HEK293 (cell line): Measurements from ENCODE around the gene PCNX3.

Experiments used
- CTCF ChIA-PET: fragments of 350-600 bp; formaldehyde crosslinking; extraction: SDS; loops from one replicate; lab custom pipeline; 2021; ENCODE audit warnings: antibody characterized with exemption; lab: Yijun Ruan, JAX
- POLR2A ChIA-PET: fragments of 300-600 bp; formaldehyde crosslinking; extraction: SDS; loops from one replicate; lab custom pipeline; 2020; ENCODE audit warnings: antibody characterized with exemption, inconsistent platforms; lab: Yijun Ruan, JAX
- H3K27ac ChIP-seq: fragments of 200-500 bp; sonication (Bioruptor generic); 2 replicates; pipeline ENCODE4 v1.5.1; 2014; ENCODE audit warnings: low read depth, low read length, control low read depth, inconsistent platforms; ENCODE audit errors: extremely low read depth
- H3K36me3 ChIP-seq, 2 experiments: fragments of 200-500 bp in 1 of 2; sonication (Bioruptor generic) in 1 of 2; 1 replicate in 1 of 2; 2 replicates in 1 of 2; pipeline ENCODE4 v1.5.1; 2014 to 2017; ENCODE audit warnings: inconsistent platforms in 2 of 2, low read length in 2 of 2; ENCODE audit not compliant: control insufficient read depth in 2 of 2, insufficient read depth in 1 of 2
- H3K4me1 ChIP-seq: fragments of 200-500 bp; sonication (Bioruptor generic); 2 replicates; pipeline ENCODE4 v1.5.1; 2014; ENCODE audit warnings: mild to moderate bottlenecking, low read length, inconsistent platforms; ENCODE audit not compliant: control insufficient read depth, insufficient read depth
- H3K4me3 ChIP-seq: 2 replicates; pipeline ENCODE4 v1.5.1; 2011; ENCODE audit warnings: low read depth, mild to moderate bottlenecking, control low read depth, low read length, moderate library complexity
- H3K9me3 ChIP-seq: fragments of 200-500 bp; sonication (Bioruptor generic); 2 replicates; pipeline ENCODE4 v1.5.1; 2014; ENCODE audit warnings: low read depth, low read length, inconsistent platforms; ENCODE audit not compliant: control insufficient read depth, insufficient read depth
- IKZF3 ChIP-seq: fragments of 450-650 bp; IDR thresholded peaks from 2 replicates; pipeline ENCODE4 v1.5.0; 2018; ENCODE audit warnings: missing biosample characterization, mild to moderate bottlenecking, missing genetic modification characterization, moderate library complexity
- PATZ1 ChIP-seq: fragments of 450-650 bp; formaldehyde crosslinking; IDR thresholded peaks from 2 replicates; pipeline ENCODE4 v1.5.1; 2016; ENCODE audit warnings: missing biosample characterization, missing genetic modification characterization
- SETDB1 ChIP-seq: IDR thresholded peaks from one replicate; pipeline ENCODE4 v1.6.1; 2017; ENCODE audit warnings: mild to moderate bottlenecking, low read length, moderate library complexity, mixed read lengths; ENCODE audit not compliant: insufficient read length
- YY2 ChIP-seq: fragments of 450-650 bp; formaldehyde crosslinking; IDR thresholded peaks from 2 replicates; pipeline ENCODE4 v1.5.1; 2016; ENCODE audit warnings: missing biosample characterization, missing genetic modification characterization
- ZBTB21 ChIP-seq: fragments of 450-650 bp; formaldehyde crosslinking; IDR thresholded peaks from 2 replicates; pipeline ENCODE4 v1.5.1; 2017; ENCODE audit warnings: missing biosample characterization, missing genetic modification characterization
- ZFP69B ChIP-seq: fragments of 450-650 bp; formaldehyde crosslinking; IDR thresholded peaks from 2 replicates; pipeline ENCODE4 v1.5.1; 2016; ENCODE audit warnings: missing biosample characterization, missing genetic modification characterization
- ZNF133 ChIP-seq: fragments of 450-650 bp; formaldehyde crosslinking; IDR thresholded peaks from 2 replicates; pipeline ENCODE4 v1.5.1; 2016; ENCODE audit warnings: missing biosample characterization, missing genetic modification characterization
- ZNF146 ChIP-seq: fragments of 450-650 bp; formaldehyde crosslinking; IDR thresholded peaks from 2 replicates; pipeline ENCODE4 v1.5.1; 2016; ENCODE audit warnings: missing biosample characterization, missing genetic modification characterization
- ZNF169 ChIP-seq: fragments of 450-650 bp; formaldehyde crosslinking; IDR thresholded peaks from 2 replicates; pipeline ENCODE4 v1.5.1; 2016; ENCODE audit warnings: missing biosample characterization, missing genetic modification characterization
- ZNF174 ChIP-seq: fragments of 450-650 bp; formaldehyde crosslinking; IDR thresholded peaks from 2 replicates; pipeline ENCODE4 v1.5.0; 2017; ENCODE audit warnings: missing biosample characterization, mild to moderate bottlenecking, missing genetic modification characterization
- ZNF341 ChIP-seq: fragments of 450-650 bp; formaldehyde crosslinking; IDR thresholded peaks from 2 replicates; pipeline ENCODE4; 2016; ENCODE audit warnings: low read depth, missing biosample characterization, missing genetic modification characterization
- ZNF350 ChIP-seq: fragments of 450-650 bp; formaldehyde crosslinking; IDR thresholded peaks from 2 replicates; pipeline ENCODE4 v1.5.0; 2017; ENCODE audit warnings: missing biosample characterization, mild to moderate bottlenecking, missing genetic modification characterization
- ZNF354C ChIP-seq: fragments of 450-650 bp; formaldehyde crosslinking; IDR thresholded peaks from 2 replicates; pipeline ENCODE4 v1.5.1; 2016; ENCODE audit warnings: missing biosample characterization, missing genetic modification characterization, low read depth, borderline replicate concordance
- ZNF366 ChIP-seq: fragments of 450-650 bp; formaldehyde crosslinking; conservative IDR thresholded peaks from 2 replicates; pipeline ENCODE4 v1.5.1; 2016; ENCODE audit warnings: missing biosample characterization, missing genetic modification characterization
- ZNF426 ChIP-seq: fragments of 450-650 bp; formaldehyde crosslinking; IDR thresholded peaks from 2 replicates; pipeline ENCODE4 v1.5.1; 2017; ENCODE audit warnings: missing biosample characterization, missing genetic modification characterization, mild to moderate bottlenecking, inconsistent platforms, moderate library complexity
- ZNF433 ChIP-seq: fragments of 450-650 bp; formaldehyde crosslinking; IDR thresholded peaks from 2 replicates; pipeline ENCODE4 v1.5.1; 2016; ENCODE audit warnings: missing biosample characterization, missing genetic modification characterization, low read depth
- ZNF473 ChIP-seq: fragments of 450-650 bp; formaldehyde crosslinking; IDR thresholded peaks from 2 replicates; pipeline ENCODE4 v1.5.1; 2017; ENCODE audit warnings: missing biosample characterization, missing genetic modification characterization
- ZNF501 ChIP-seq: fragments of 450-650 bp; formaldehyde crosslinking; IDR thresholded peaks from 2 replicates; pipeline ENCODE4 v1.5.1; 2016; ENCODE audit warnings: missing biosample characterization, missing genetic modification characterization
- ZNF610 ChIP-seq: fragments of 450-650 bp; formaldehyde crosslinking; IDR thresholded peaks from 2 replicates; pipeline ENCODE4 v1.5.1; 2016; ENCODE audit warnings: missing biosample characterization, missing genetic modification characterization, borderline replicate concordance
- ZNF629 ChIP-seq: fragments of 450-650 bp; formaldehyde crosslinking; IDR thresholded peaks from 2 replicates; pipeline ENCODE4 v1.5.1; 2017; ENCODE audit warnings: missing biosample characterization, missing genetic modification characterization
- TF ChIP-seq, protein P1 (sequence below): fragments of 450-650 bp; formaldehyde crosslinking; IDR thresholded peaks from 2 replicates; pipeline ENCODE4 v1.5.1; 2016; ENCODE audit warnings: missing biosample characterization, missing genetic modification characterization
- TF ChIP-seq, protein P2 (sequence below): fragments of 450-650 bp; formaldehyde crosslinking; IDR thresholded peaks from 2 replicates; pipeline ENCODE4 v1.5.1; 2016; ENCODE audit warnings: missing biosample characterization, missing genetic modification characterization, borderline replicate concordance
- TF ChIP-seq, protein P3 (sequence below): fragments of 450-650 bp; formaldehyde crosslinking; IDR thresholded peaks from 2 replicates; pipeline ENCODE4 v1.5.1; 2017; ENCODE audit warnings: missing biosample characterization, missing genetic modification characterization

The PCNX3 gene

GRCh38 chr11:65657426-65657825, 41.9 kb downstream of the PCNX3 start:
- no peak for TF ChIP-seq ZNF501 (tag by site-specific recombination)
- TF ChIP-seq ZNF426 (tag by site-specific recombination) = no peak
- TF ChIP-seq YY2 (tag by site-specific recombination) = no peak
- no peak for TF ChIP-seq ZNF146
- no peak for TF ChIP-seq ZNF350 (tag by site-specific recombination)
- no peak for TF ChIP-seq ZBTB21 (tag by site-specific recombination)
- no peak for TF ChIP-seq ZNF629 (tag by site-specific recombination)
- no peak for TF ChIP-seq ZNF354C (tag by site-specific recombination)
- TF ChIP-seq, protein P1, sequence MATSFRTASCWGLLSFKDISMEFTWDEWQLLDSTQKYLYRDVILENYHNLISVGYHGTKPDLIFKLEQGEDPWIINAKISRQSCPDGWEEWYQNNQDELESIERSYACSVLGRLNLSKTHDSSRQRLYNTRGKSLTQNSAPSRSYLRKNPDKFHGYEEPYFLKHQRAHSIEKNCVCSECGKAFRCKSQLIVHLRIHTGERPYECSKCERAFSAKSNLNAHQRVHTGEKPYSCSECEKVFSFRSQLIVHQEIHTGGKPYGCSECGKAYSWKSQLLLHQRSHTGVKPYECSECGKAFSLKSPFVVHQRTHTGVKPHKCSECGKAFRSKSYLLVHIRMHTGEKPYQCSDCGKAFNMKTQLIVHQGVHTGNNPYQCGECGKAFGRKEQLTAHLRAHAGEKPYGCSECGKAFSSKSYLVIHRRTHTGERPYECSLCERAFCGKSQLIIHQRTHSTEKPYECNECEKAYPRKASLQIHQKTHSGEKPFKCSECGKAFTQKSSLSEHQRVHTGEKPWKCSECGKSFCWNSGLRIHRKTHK (tag by site-specific recombination) = no peak
- Histone ChIP-seq H3K4me1 (peaks cover 5% of the 10 kb centered on the region; the same call in 1 of the 2 replicates), H3K27ac (no peak overlapping the region), H3K9me3 (no peaks in the 10 kb centered on the region), H3K4me3 (no peak overlapping the region), H3K36me3 (peaks cover 7 to 81% of the 10 kb centered on the region in 2 experiments; a peak in 2 of 3 replicates)
- POLR2A ChIA-PET = interaction anchor here (0.7 kb wide), 1 partner anchor 19 kb away, joined by 3 read pairs; the partner anchor contains the start of gene SIPA1
- CTCF ChIA-PET = interaction anchor here (0.7 kb wide), 1 partner anchor 1607 kb away, joined by 3 read pairs; no protein-coding TSS in a partner anchor

DNA sequence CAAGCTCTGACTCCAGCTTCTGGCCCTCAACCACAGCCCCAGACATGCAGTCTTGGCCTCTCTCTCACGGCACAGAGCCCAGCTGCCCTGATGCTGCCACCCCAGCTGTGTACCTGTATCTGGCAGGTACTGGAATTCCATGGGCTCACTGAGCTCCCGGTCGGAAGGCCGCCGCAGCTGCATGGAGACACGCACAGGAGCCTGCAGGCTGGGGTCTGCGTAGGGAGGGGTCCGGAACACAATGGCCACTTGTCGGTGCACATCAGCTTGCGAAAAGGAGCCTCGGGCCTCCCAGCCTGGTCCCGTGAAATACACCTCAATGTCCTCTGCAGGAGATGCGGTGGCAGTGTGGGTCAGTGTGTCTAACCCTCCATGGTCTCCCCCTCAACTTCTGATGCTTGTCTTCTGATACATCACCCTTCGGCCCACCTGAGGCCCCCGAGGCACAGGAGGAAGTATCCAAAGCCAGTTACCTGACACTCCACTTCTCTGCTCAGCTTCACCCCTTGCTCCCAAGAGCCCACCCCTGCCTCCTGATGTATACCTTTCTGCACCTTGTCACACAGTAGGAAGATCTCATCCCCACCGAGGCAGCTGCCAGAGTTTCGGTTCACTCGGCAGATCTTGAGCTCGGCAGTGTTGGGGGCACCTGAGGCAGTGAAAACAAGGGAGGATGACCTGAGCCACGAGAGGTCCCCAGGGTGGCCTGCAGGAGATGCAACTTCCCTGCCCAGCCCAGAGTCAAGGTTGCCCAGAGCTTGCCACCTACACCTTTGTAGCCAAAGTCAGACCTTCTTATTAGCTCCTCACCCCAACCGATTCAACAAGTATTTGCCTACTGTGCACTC, 42.8 kb downstream of the PCNX3 start:
- H3K36me3 ChIP-seq = peaks cover 7 to 80% of the 10 kb centered on the region in 2 experiments; a peak in 2 of 3 replicates
- ChIA-PET CTCF (interaction anchor here (0.6 kb wide), 1 partner anchor 9 kb away, joined by 3 read pairs; no protein-coding TSS in a partner anchor), POLR2A (interaction anchor here (0.7 kb wide), 2 partner anchors 8 to 20 kb away, joined by 3 read pairs; partner anchors contain the start of gene SIPA1)
- no peaks in the 10 kb centered on the region for H3K9me3 ChIP-seq
- H3K4me1 ChIP-seq = 0 out of 2 replicates have a peak, but pooled peaks cover under 1% of the 10 kb centered on the region
- no peak overlapping the region for H3K27ac ChIP-seq
- H3K4me3 ChIP-seq = no peak overlapping the region
- TF ChIP-seq IKZF3 (no peak), ZNF174 (tag by site-specific recombination) (no peak), PATZ1 (tag by site-specific recombination) (no peak), ZNF433 (tag by site-specific recombination) (no peak), ZNF473 (no peak), ZNF341 (tag by site-specific recombination) (no peak), ZNF366 (no peak), SETDB1 (no peak), ZFP69B (tag by site-specific recombination) (no peak), ZNF610 (tag by site-specific recombination) (no peak), ZNF133 (tag by site-specific recombination) (no peak), ZNF169 (no peak)
- TF ChIP-seq, protein P2, sequence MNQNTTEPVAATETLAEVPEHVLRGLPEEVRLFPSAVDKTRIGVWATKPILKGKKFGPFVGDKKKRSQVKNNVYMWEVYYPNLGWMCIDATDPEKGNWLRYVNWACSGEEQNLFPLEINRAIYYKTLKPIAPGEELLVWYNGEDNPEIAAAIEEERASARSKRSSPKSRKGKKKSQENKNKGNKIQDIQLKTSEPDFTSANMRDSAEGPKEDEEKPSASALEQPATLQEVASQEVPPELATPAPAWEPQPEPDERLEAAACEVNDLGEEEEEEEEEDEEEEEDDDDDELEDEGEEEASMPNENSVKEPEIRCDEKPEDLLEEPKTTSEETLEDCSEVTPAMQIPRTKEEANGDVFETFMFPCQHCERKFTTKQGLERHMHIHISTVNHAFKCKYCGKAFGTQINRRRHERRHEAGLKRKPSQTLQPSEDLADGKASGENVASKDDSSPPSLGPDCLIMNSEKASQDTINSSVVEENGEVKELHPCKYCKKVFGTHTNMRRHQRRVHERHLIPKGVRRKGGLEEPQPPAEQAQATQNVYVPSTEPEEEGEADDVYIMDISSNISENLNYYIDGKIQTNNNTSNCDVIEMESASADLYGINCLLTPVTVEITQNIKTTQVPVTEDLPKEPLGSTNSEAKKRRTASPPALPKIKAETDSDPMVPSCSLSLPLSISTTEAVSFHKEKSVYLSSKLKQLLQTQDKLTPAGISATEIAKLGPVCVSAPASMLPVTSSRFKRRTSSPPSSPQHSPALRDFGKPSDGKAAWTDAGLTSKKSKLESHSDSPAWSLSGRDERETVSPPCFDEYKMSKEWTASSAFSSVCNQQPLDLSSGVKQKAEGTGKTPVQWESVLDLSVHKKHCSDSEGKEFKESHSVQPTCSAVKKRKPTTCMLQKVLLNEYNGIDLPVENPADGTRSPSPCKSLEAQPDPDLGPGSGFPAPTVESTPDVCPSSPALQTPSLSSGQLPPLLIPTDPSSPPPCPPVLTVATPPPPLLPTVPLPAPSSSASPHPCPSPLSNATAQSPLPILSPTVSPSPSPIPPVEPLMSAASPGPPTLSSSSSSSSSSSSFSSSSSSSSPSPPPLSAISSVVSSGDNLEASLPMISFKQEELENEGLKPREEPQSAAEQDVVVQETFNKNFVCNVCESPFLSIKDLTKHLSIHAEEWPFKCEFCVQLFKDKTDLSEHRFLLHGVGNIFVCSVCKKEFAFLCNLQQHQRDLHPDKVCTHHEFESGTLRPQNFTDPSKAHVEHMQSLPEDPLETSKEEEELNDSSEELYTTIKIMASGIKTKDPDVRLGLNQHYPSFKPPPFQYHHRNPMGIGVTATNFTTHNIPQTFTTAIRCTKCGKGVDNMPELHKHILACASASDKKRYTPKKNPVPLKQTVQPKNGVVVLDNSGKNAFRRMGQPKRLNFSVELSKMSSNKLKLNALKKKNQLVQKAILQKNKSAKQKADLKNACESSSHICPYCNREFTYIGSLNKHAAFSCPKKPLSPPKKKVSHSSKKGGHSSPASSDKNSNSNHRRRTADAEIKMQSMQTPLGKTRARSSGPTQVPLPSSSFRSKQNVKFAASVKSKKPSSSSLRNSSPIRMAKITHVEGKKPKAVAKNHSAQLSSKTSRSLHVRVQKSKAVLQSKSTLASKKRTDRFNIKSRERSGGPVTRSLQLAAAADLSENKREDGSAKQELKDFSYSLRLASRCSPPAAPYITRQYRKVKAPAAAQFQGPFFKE (tag by site-specific recombination) = no peak
- TF ChIP-seq, protein P3, sequence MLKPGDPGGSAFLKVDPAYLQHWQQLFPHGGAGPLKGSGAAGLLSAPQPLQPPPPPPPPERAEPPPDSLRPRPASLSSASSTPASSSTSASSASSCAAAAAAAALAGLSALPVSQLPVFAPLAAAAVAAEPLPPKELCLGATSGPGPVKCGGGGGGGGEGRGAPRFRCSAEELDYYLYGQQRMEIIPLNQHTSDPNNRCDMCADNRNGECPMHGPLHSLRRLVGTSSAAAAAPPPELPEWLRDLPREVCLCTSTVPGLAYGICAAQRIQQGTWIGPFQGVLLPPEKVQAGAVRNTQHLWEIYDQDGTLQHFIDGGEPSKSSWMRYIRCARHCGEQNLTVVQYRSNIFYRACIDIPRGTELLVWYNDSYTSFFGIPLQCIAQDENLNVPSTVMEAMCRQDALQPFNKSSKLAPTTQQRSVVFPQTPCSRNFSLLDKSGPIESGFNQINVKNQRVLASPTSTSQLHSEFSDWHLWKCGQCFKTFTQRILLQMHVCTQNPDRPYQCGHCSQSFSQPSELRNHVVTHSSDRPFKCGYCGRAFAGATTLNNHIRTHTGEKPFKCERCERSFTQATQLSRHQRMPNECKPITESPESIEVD (tag by site-specific recombination) = no peak
